Osteocyte (in vitro differentiated cells): Measurements from ENCODE around the gene HMSD. TPM values are rescaled to one million over a fixed set of nuclear protein-coding genes. Genes with fewer than 3 reads are reported as not detected.

Experiments used
- DNase-seq: peaks from one replicate; pipeline ENCODE4 v3.0.0; 2021; ENCODE audit warnings: mixed read lengths; ENCODE audit not compliant: unreplicated experiment; ENCODE audit errors: extremely low spot score
- H3K27ac Mint-ChIP-seq: one replicate; pipeline ENCODE4 v1.8.0; 2021; ENCODE audit warnings: mild to moderate bottlenecking, mixed read lengths; ENCODE audit not compliant: unreplicated experiment
- H3K27me3 Mint-ChIP-seq: one replicate; pipeline ENCODE4 v1.8.0; 2021; ENCODE audit warnings: mixed read lengths; ENCODE audit not compliant: unreplicated experiment
- H3K36me3 Mint-ChIP-seq: one replicate; pipeline ENCODE4 v1.8.0; 2021; ENCODE audit warnings: mixed read lengths; ENCODE audit not compliant: unreplicated experiment
- H3K4me1 Mint-ChIP-seq: one replicate; pipeline ENCODE4 v1.8.0; 2021; ENCODE audit warnings: mixed read lengths; ENCODE audit not compliant: unreplicated experiment
- H3K4me3 Mint-ChIP-seq: one replicate; pipeline ENCODE4 v1.8.0; 2021; ENCODE audit warnings: mild to moderate bottlenecking, moderate library complexity, mixed read lengths; ENCODE audit not compliant: unreplicated experiment
- H3K9me3 Mint-ChIP-seq: one replicate; pipeline ENCODE4 v1.8.0; 2021; ENCODE audit warnings: mixed read lengths; ENCODE audit not compliant: unreplicated experiment
- CTCF ChIP-seq: fragments of 200-600 bp; sonication (generic); IDR thresholded peaks from 2 replicates; pipeline ENCODE4 v1.5.0; 2021; ENCODE audit warnings: antibody characterized with exemption, mild to moderate bottlenecking, moderate library complexity
- total RNA-seq: library from RNA; stranded (reverse); gene quantifications from 2 replicates; pipeline ENCODE4 v1.2.1, GENCODE V29; 2021

Gene HMSD
- total RNA-seq, 1 donor from 2014 or later = not detected

- Mint-ChIP-seq H3K27ac (no peak overlapping the region), H3K4me3 (no peak overlapping the region), H3K4me1 (peaks cover 2% of the 10 kb centered on the region), H3K27me3 (no peaks in the 10 kb centered on the region), H3K9me3 (no peaks in the 10 kb centered on the region), H3K36me3 (no peaks in the 10 kb centered on the region)
- DNase-seq = no peak
- TF ChIP-seq CTCF = no peak
These were observed 48.5 kb downstream of the HMSD start for GRCh38 chr18:63997606-63998005.

GRCh38 chr18:63999871-64000270 lies 50.8 kb downstream of the HMSD start:
- Mint-ChIP-seq H3K27me3 (no peaks in the 10 kb centered on the region), H3K4me3 (no peak overlapping the region), H3K4me1 (no peaks in the 10 kb centered on the region), H3K9me3 (no peaks in the 10 kb centered on the region), H3K27ac (no peak overlapping the region), H3K36me3 (no peaks in the 10 kb centered on the region)
- TF ChIP-seq CTCF = no peak
- DNase-seq = no peak

DNA sequence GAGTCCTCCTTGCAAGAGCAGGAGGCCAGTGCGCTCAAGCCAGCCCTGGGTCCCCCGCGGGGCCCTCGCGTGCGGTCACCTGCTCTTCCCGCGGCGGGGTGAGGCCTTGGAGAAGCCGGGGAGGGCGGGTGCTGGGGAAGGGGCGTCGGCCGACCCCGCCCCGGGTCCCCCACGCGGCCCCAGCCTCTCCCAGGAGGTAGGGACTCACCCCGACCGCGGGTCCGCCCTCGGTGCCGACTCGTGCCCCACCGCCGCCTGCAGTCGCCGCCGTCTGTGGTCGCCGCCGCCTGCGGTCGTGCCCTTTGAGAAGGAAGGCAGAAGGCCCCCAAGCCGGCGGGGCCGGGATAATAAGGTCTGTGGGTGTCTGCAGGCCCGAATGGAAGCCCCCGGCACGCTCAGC lies 53.5 kb downstream of the HMSD start:
- H3K36me3 Mint-ChIP-seq = no peaks in the 10 kb centered on the region
- TF ChIP-seq CTCF = no peak
- H3K27ac Mint-ChIP-seq = no peak overlapping the region
- H3K27me3 Mint-ChIP-seq = peaks cover 14% of the 10 kb centered on the region
- no peak for DNase-seq
- H3K9me3 Mint-ChIP-seq = no peaks in the 10 kb centered on the region
- no peaks in the 10 kb centered on the region for H3K4me1 Mint-ChIP-seq
- no peak overlapping the region for H3K4me3 Mint-ChIP-seq

DNA sequence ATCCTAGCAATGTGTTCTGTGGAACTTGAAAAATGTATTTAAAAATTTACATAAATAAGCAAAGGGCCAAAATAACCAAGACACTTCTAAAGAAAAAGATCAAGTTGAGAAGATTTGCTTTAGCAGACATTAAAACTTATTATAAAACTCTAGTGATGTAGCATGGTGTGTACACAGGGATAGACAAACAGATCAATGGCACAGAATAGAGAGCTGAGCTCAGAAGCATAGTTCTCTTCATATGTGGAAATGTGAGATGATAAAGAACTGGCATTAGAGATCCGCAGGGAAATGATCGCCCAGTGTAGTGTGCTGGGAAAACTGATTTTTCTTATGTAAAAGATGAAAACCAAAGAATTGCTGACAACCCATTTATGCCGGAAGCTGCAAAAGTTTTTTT lies 60.2 kb downstream of the HMSD start:
- H3K4me1 Mint-ChIP-seq = no peaks in the 10 kb centered on the region
- no peaks in the 10 kb centered on the region for H3K36me3 Mint-ChIP-seq
- H3K4me3 Mint-ChIP-seq = no peak overlapping the region
- TF ChIP-seq CTCF = no peak
- no peak for DNase-seq
- peaks cover 49% of the 10 kb centered on the region for H3K27me3 Mint-ChIP-seq
- no peaks in the 10 kb centered on the region for H3K9me3 Mint-ChIP-seq
- no peak overlapping the region for H3K27ac Mint-ChIP-seq

Other genes with a start within 250 kb of the HMSD start
- not detected in 2 replicates for gene SERPINB11, start 246.3 kb upstream of the HMSD start, total RNA-seq
- gene SERPINB7, start 173.9 kb upstream of the HMSD start, total RNA-seq = not detected in 2 replicates
- not detected in 2 replicates for gene SERPINB2, start 61.6 kb upstream of the HMSD start, total RNA-seq
- not detected in 2 replicates for gene SERPINB10, start 41.3 kb upstream of the HMSD start, total RNA-seq
- gene SERPINB8, start 20.8 kb downstream of the HMSD start, total RNA-seq = 8.0 and 8.5 TPM in 2 replicates
- not detected in 2 replicates for gene LINC00305, start 199.8 kb downstream of the HMSD start, total RNA-seq